SK-N-MC (cell line): Measurements from ENCODE around the gene TRABD2B.

Experiments used
- DNase-seq: peaks from one replicate; pipeline ENCODE4 v3.0.0-alpha.2; 2011; ENCODE audit warnings: low read depth, low spot score
- H3K27ac ChIP-seq: fragments of 200-600 bp; sonication (generic); 2 replicates; pipeline ENCODE4 v1.5.1; 2016; ENCODE audit warnings: mixed run types
- H3K36me3 ChIP-seq: fragments of 200-600 bp; sonication (generic); 2 replicates; pipeline ENCODE4 v1.6.1; 2017; ENCODE audit warnings: antibody characterized with exemption, low read length, mixed read lengths; ENCODE audit not compliant: insufficient read depth
- H3K4me3 ChIP-seq: fragments of 200-600 bp; sonication (generic); 2 replicates; pipeline ENCODE4 v1.5.1; 2016
- H3K9ac ChIP-seq: fragments of 200-600 bp; sonication (generic); 2 replicates; pipeline ENCODE4 v1.8.0; 2017; ENCODE audit warnings: mixed run types, mixed read lengths; ENCODE audit not compliant: insufficient read length
- H3K9me3 ChIP-seq: fragments of 200-600 bp; sonication (generic); 2 replicates; pipeline ENCODE4 v1.6.1; 2017; ENCODE audit warnings: low read depth, mild to moderate bottlenecking, antibody characterized with exemption, low read length, moderate library complexity, mixed read lengths
- EZH2 ChIP-seq: fragments of 200-600 bp; sonication (generic); IDR thresholded peaks from one replicate; pipeline ENCODE4 v1.6.1; 2017; ENCODE audit warnings: antibody characterized with exemption
- FOXP2 ChIP-seq: optimal IDR thresholded peaks from 2 replicates; pipeline ENCODE3; 2011; ENCODE audit warnings: mild to moderate bottlenecking, moderate library complexity; ENCODE audit not compliant: insufficient read depth; ENCODE audit errors: extremely low read length, control extremely low read depth
- POLR2AphosphoS5 ChIP-seq: IDR thresholded peaks from 2 replicates; pipeline ENCODE4 v1.6.1; 2012; ENCODE audit warnings: mild to moderate bottlenecking, low read depth, low read length, borderline replicate concordance

The TRABD2B gene

DNA sequence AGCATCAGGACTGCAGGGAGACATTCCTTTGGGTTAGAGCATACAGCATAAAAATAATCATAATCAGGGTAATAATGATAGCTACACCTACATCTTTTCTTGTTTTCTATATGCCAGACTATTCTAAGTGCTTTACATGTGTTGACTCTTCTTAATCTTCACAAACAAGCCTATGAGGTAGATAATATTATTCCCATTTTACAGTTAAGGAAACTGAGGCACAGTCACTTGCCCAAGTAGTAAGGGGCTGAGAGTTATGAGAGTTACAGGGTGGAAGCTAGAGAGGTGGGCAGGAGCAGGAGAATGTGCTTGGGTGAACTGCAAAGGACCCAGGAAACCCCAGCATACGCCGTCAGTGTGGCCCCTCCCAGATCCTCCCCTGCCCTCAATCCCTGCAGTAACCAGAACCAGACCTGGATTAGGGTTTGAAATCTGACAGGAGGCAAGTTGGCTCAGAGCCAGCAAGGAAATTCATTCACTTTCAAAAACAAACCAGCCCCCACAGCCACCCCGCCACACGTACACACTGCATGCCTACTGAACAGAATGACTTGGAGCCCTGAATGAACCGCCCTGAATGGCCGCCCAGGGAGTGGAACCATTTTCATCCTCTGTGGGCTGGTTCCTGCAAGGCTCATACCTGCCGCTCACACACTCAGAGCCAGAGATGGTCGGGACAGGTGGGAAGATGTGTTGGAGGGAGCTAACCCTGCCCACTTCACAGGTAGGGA, 126.1 kb downstream of the TRABD2B start:
- H3K36me3 ChIP-seq = no peaks in the 10 kb centered on the region
- H3K27ac ChIP-seq = no peak overlapping the region
- no peaks in the 10 kb centered on the region for H3K9me3 ChIP-seq
- no peak overlapping the region for H3K9ac ChIP-seq
- no peak for DNase-seq
- no peak for TF ChIP-seq POLR2AphosphoS5
- no peak for TF ChIP-seq EZH2
- TF ChIP-seq FOXP2 = no peak
- no peak overlapping the region for H3K4me3 ChIP-seq

GRCh38 chr1:47870480-47870879, 126.7 kb downstream of the TRABD2B start:
- Histone ChIP-seq H3K4me3 (no peak overlapping the region), H3K9me3 (no peaks in the 10 kb centered on the region), H3K9ac (no peak overlapping the region), H3K27ac (no peak overlapping the region), H3K36me3 (no peaks in the 10 kb centered on the region)
- no peak for DNase-seq
- TF ChIP-seq EZH2 (no peak), POLR2AphosphoS5 (no peak), FOXP2 (no peak)

GRCh38 chr1:47868348-47868676, 128.9 kb downstream of the TRABD2B start:
- H3K27ac ChIP-seq = no peak overlapping the region
- H3K9ac ChIP-seq = no peak overlapping the region

GRCh38 chr1:47867438-47868347, 129.5 kb downstream of the TRABD2B start:
- no peak overlapping the region for H3K9ac ChIP-seq
- H3K36me3 ChIP-seq = no peaks in the 10 kb centered on the region
- TF ChIP-seq FOXP2 (no peak), POLR2AphosphoS5 (no peak), EZH2 (no peak)
- H3K27ac ChIP-seq = no peak overlapping the region
- no peak for DNase-seq
- H3K4me3 ChIP-seq = no peak overlapping the region
- H3K9me3 ChIP-seq = no peaks in the 10 kb centered on the region

More at GRCh38 chr1:47868348-47868676, 128.9 kb downstream of the TRABD2B start:
- no peaks in the 10 kb centered on the region for H3K9me3 ChIP-seq
- no peak for DNase-seq
- no peaks in the 10 kb centered on the region for H3K36me3 ChIP-seq
- no peak for TF ChIP-seq POLR2AphosphoS5
- no peak for TF ChIP-seq FOXP2
- no peak for TF ChIP-seq EZH2
- no peak overlapping the region for H3K4me3 ChIP-seq

DNA sequence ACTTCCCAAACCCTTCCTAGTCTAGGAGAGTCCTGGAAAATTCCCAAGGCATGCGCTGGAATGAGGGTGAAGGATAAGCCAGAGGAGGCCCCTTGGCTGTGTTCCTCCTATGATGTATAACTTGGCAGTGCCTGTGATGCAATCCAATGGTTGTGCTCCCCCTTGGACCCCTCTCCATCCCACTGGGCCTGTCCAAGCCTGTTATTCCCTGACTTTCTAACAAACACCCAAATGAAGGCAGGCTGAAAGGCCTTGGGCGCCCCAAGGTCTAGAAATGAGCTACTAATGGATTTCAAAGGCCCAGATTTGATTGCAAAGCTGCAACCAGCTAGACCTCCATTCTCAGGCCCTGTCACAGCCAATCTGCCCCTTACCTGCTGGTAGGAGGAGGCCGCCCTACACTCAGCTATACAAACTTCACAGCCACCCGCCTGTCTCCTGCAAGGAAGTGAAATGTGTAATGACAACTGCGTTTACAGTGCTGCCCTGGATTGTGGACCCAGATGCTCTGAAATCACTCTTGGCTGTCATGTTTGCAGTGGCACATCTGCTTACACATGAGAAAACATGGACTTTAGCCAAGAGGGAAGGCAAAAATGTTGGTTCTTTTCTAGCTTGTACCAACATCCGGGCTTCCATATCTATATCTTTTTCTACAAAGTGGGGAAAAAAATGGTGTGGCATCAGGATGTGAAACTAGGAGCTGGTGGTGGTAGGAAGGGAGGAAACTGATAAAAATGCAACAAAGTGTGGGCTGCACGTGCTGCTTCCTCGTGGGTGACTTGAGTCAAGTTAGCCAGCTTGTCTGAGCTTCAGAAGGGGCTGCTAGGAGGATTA, 130.4 kb downstream of the TRABD2B start:
- Histone ChIP-seq H3K27ac (no peak overlapping the region), H3K4me3 (no peak overlapping the region), H3K9ac (no peak overlapping the region), H3K9me3 (no peaks in the 10 kb centered on the region), H3K36me3 (no peaks in the 10 kb centered on the region)
- no peak for DNase-seq
- TF ChIP-seq EZH2 = no peak
- no peak for TF ChIP-seq FOXP2
- TF ChIP-seq POLR2AphosphoS5 = no peak

- no peak for DNase-seq
- TF ChIP-seq POLR2AphosphoS5 = no peak
- no peak for TF ChIP-seq EZH2
- no peak for TF ChIP-seq FOXP2
- Histone ChIP-seq H3K36me3 (no peaks in the 10 kb centered on the region), H3K9me3 (no peaks in the 10 kb centered on the region), H3K4me3 (no peak overlapping the region), H3K9ac (no peak overlapping the region), H3K27ac (no peak overlapping the region)
These were observed 131.2 kb downstream of the TRABD2B start for GRCh38 chr1:47865881-47866535.

DNA sequence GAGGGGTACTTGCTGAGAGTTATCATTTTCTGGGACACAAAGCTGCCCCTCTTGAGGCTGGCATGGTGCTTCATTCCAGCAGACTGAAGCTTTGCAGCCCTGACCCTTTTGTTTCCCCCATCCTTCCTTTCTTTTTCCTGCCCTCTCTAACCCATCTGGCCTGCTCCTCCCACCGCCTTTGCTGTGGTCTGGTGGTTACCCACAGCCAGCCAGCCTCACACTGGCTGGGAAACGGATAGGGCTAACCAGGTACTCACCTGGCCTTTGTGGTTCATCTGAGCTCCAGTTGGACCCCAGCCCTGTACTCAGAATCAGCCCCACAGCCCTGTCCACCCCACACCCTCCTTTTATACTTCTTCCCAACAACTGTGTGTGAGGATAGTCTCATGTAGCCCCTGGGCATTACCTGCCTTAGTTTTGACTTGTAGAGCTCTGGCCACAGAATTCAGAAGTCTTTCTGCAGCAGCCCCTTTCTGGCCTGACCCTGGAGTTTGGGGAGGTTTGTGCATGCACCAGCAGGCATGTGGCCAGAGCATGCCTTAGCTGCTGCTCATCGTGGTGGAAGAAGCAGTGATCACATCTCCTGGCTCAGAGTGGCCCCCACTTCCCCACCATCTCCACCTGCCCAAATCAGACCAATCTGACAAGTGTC, 138.0 kb downstream of the TRABD2B start:
- TF ChIP-seq POLR2AphosphoS5 (no peak), EZH2 (no peak), FOXP2 (no peak)
- DNase-seq = no peak
- H3K9ac ChIP-seq = no peak overlapping the region
- H3K9me3 ChIP-seq = no peaks in the 10 kb centered on the region
- H3K36me3 ChIP-seq = no peaks in the 10 kb centered on the region
- no peak overlapping the region for H3K4me3 ChIP-seq
- H3K27ac ChIP-seq = no peak overlapping the region
